Mammary epithelial cell (primary cell): ENCODE results near the gene TICRR.

ENCODE experiments used
- EZH2 ChIP-seq: IDR thresholded peaks from 2 replicates; pipeline ENCODE4 v1.6.1; 2012; ENCODE audit warnings: low read length, inconsistent platforms, borderline replicate concordance
- TF ChIP-seq, protein P1 (sequence below), 2 donors: IDR thresholded peaks in 1 of 2; conservative IDR thresholded peaks in 1 of 2; 2 replicates each; pipeline ENCODE4 v1.5.1; 2011 to 2012; ENCODE audit warnings: inconsistent platforms in 2 of 2, low read length in 2 of 2, mild to moderate bottlenecking in 2 of 2, control low read depth in 1 of 2, low read depth in 1 of 2; ENCODE audit not compliant: insufficient read depth in 1 of 2; ENCODE audit errors: extremely low read depth in 1 of 2

DNA sequence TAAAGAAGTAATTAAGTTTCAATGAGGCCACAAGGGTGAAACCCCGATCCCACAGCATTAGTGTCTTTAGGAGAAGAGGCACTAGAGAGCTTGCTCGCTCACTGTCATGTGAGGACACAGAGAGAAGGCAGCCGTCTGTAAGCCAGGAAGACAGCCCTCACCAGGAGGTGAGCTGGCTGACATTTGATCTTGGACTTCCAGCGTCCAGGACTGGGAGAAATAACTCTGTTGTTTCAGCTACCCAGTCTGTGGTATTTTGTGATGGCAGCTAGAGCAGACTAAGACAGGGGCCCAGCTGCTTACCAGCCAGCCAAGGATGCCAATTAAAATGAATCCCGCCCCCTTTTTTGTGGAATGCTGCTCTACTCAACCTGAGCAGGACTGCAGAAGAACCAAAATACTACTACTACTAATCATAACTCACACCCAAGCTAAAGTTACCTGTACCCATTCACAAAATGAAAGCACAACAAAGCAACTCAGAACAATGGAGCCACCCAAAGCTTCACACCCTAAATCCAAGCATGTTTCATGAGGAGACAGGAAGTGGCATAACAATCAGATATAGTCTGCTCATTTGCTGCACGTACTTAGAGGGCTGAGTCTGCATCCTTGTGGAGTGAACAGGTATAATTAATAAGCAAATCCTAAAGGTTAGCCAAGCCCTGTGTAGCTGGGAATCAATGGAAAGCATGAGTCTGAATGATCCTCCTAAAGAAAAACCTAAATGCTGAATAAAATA, 43.3 kb upstream of the TICRR start:
- no peak for TF ChIP-seq EZH2
- TF ChIP-seq, protein P1, sequence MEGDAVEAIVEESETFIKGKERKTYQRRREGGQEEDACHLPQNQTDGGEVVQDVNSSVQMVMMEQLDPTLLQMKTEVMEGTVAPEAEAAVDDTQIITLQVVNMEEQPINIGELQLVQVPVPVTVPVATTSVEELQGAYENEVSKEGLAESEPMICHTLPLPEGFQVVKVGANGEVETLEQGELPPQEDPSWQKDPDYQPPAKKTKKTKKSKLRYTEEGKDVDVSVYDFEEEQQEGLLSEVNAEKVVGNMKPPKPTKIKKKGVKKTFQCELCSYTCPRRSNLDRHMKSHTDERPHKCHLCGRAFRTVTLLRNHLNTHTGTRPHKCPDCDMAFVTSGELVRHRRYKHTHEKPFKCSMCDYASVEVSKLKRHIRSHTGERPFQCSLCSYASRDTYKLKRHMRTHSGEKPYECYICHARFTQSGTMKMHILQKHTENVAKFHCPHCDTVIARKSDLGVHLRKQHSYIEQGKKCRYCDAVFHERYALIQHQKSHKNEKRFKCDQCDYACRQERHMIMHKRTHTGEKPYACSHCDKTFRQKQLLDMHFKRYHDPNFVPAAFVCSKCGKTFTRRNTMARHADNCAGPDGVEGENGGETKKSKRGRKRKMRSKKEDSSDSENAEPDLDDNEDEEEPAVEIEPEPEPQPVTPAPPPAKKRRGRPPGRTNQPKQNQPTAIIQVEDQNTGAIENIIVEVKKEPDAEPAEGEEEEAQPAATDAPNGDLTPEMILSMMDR (conservative IDR thresholded peaks at IDR 0.05 in 1 of 2, IDR thresholded peaks at IDR 0.05 in 1 of 2; ENCODE audit: extremely low read depth in 1 of 2, insufficient read depth in 1 of 2, low read depth in 1 of 2, low read length in 2 of 2): peak in 1 of 2 donors; percentile 18
